T-helper 17 cell (primary cell): Measurements from ENCODE around the gene PEX11G. TPM values are rescaled to one million over a fixed set of nuclear protein-coding genes. Genes with fewer than 3 reads are reported as not detected.
A peak's percentile ranks its signal among the peaks of the same experiment; 100 is the strongest.

Experiments
- ATAC-seq: fragments of 150-1000 bp; cut with Tn5 transposase; 2 replicates; pipeline ENCODE4 v1.10.0; 2021; ENCODE audit warnings: mild to moderate bottlenecking, moderate library complexity
- DNase-seq, 3 donors: peaks; one replicate each; pipeline versions ENCODE4 v3.0.0 to v3.0.0-alpha.2; 2020 to 2021
- H3K9me3 ChIP-seq: one replicate; pipeline ENCODE4 v1.7.0; 2013; ENCODE audit warnings: low read length, mild to moderate bottlenecking; ENCODE audit not compliant: control insufficient read depth, poor library complexity, severe bottlenecking
- H3K27ac Mint-ChIP-seq: one replicate; pipeline ENCODE4 v1.8.0; 2022; ENCODE audit warnings: mild to moderate bottlenecking, moderate library complexity, mixed read lengths
- H3K27me3 Mint-ChIP-seq: one replicate; pipeline ENCODE4 v1.8.0; 2022; ENCODE audit warnings: mixed read lengths
- H3K36me3 Mint-ChIP-seq: one replicate; pipeline ENCODE4 v1.8.0; 2022; ENCODE audit warnings: low read depth, mixed read lengths
- H3K4me1 Mint-ChIP-seq: one replicate; pipeline ENCODE4 v1.8.0; 2022; ENCODE audit warnings: mild to moderate bottlenecking, mixed read lengths
- H3K4me3 Mint-ChIP-seq: one replicate; pipeline ENCODE4 v1.8.0; 2022; ENCODE audit warnings: mild to moderate bottlenecking, moderate library complexity, mixed read lengths
- total RNA-seq, 4 donors: library from RNA in 2 of 4; stranded (reverse) in 2 of 4; gene quantifications; one replicate each; pipeline ENCODE4 v1.2.3 and lab custom pipeline; 2022 to 2026

The PEX11G gene
- total RNA-seq, 2 donors from 2014 or later = not detected

- Mint-ChIP-seq H3K4me3 (no peak overlapping the region), H3K36me3 (peaks cover 3% of the 10 kb centered on the region), H3K4me1 (peaks cover 13% of the 10 kb centered on the region), H3K27ac (no peak overlapping the region), H3K27me3 (no peaks in the 10 kb centered on the region)
- no peaks in the 10 kb centered on the region for H3K9me3 ChIP-seq
- no peak for DNase-seq
- ATAC-seq = no peak
Measured at GRCh38 chr19:7526059-7526929, 37.5 kb upstream of the PEX11G start.

DNA sequence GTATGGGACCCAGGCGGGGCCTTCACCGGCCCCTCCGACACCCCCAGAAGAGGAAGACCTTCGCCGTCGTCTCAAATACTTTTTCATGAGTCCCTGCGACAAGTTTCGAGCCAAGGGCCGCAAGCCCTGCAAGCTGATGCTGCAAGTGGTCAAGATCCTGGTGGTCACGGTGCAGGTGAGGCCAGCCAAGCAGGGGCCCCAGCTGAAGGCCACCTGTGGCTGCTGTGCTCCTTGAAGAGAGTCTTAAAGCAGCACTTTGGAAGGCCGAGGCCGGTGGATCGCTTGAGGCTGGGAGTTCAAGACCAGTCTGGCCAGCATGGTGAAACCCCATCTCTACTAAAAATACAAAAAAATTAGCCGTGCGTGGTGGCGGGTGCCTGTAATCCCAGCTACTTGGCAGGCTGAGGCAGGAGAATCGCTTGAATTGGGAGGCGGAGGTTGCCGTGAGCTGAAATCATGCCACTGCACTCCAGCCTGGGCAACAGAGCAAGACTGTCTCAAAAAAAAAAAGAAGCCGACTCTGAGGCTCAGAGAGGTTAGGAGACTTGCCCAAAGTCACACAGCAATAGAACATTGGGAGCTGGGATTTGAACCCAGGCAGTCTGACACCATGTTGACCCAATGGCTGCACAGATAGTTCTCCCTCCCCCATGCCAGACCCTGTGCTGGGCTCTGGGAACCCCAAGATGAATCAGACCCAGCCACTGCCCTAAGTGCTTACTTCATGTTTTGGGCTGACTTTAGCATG is 36.3 kb upstream of the PEX11G start:
- H3K9me3 ChIP-seq = no peaks in the 10 kb centered on the region
- DNase-seq (no peak), ATAC-seq (no peak)
- Mint-ChIP-seq H3K36me3 (peaks cover 3% of the 10 kb centered on the region), H3K4me3 (no peak overlapping the region), H3K27ac (no peak overlapping the region), H3K27me3 (no peaks in the 10 kb centered on the region), H3K4me1 (peaks cover 13% of the 10 kb centered on the region)

GRCh38 chr19:7524523-7524922 is 35.7 kb upstream of the PEX11G start:
- ATAC-seq = no peak
- Mint-ChIP-seq H3K4me1 (peaks cover 13% of the 10 kb centered on the region), H3K27ac (no peak overlapping the region), H3K4me3 (no peak overlapping the region), H3K36me3 (peaks cover 3% of the 10 kb centered on the region), H3K27me3 (no peaks in the 10 kb centered on the region)
- no peak for DNase-seq
- no peaks in the 10 kb centered on the region for H3K9me3 ChIP-seq

- H3K9me3 ChIP-seq = no peaks in the 10 kb centered on the region
- H3K4me1 Mint-ChIP-seq = peaks cover 14% of the 10 kb centered on the region
- peak overlapping the region; percentile 32 for H3K27ac Mint-ChIP-seq
- no peak for DNase-seq
- ATAC-seq = no peak
- H3K27me3 Mint-ChIP-seq = no peaks in the 10 kb centered on the region
- H3K36me3 Mint-ChIP-seq = no peaks in the 10 kb centered on the region
- H3K4me3 Mint-ChIP-seq = peak overlapping the region; percentile 94
Measured at GRCh38 chr19:7522923-7523667, 34.3 kb upstream of the PEX11G start.

- peak within 1 kb of the TSS; percentile 86 for H3K27ac Mint-ChIP-seq
- H3K4me1 Mint-ChIP-seq = peaks cover 18% of the 10 kb centered on the region
- no peaks in the 10 kb centered on the region for H3K27me3 Mint-ChIP-seq
- no peaks in the 10 kb centered on the region for H3K36me3 Mint-ChIP-seq
- peak; percentile 99 to 100 (median 100) for DNase-seq
- ATAC-seq = peak; percentile 95
- H3K9me3 ChIP-seq = no peaks in the 10 kb centered on the region
- H3K4me3 Mint-ChIP-seq = peak within 1 kb of the TSS; percentile 94
Measured at GRCh38 chr19:7522072-7522922, 33.5 kb upstream of the PEX11G start, which contains the start of gene MCOLN1. TSS of gene MCOLN1 (plus strand) at chr19:7522624. CDS start at chr19:7522751, 127 bp downstream.

- ATAC-seq = no peak
- Mint-ChIP-seq H3K4me3 (peak overlapping the region; percentile 94), H3K27me3 (peaks cover 5% of the 10 kb centered on the region), H3K4me1 (peaks cover 24% of the 10 kb centered on the region), H3K36me3 (no peaks in the 10 kb centered on the region), H3K27ac (peak overlapping the region; percentile 86)
- DNase-seq = no peak
- no peaks in the 10 kb centered on the region for H3K9me3 ChIP-seq
Measured at GRCh38 chr19:7521551-7522071, 32.8 kb upstream of the PEX11G start.

DNA sequence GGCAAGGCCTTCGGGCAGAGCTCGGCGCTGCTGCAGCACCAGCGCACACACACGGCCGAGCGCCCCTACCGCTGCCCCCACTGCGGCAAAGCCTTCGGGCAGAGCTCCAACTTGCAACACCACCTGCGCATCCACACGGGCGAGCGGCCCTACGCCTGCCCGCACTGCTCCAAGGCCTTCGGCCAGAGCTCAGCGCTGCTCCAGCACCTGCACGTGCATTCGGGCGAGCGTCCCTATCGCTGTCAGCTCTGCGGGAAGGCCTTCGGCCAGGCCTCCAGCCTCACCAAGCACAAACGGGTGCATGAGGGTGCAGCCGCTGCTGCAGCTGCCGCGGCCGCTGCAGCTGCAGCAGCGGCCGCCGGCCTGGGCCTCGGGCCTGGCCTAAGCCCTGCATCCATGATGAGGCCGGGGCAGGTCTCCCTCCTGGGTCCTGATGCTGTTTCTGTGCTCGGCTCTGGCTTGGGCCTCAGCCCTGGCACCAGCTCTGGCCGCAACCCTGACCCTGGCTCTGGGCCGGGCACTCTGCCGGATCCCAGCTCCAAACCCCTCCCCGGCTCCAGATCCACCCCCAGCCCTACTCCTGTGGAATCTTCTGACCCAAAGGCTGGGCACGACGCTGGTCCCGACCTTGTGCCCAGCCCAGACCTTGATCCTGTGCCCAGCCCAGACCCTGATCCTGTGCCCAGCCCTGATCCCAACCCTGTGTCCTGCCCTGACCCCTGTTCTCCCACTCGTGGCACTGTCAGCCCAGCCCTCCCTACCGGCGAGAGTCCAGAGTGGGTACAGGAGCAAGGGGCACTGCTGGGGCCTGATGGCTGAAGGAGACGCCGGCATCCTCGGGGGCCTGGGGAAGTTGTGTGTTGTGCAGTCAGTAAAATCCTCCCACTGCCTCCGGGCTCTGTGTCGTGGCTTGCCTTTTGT is 31.6 kb upstream of the PEX11G start:
- no peak for DNase-seq
- no peak for ATAC-seq
- Mint-ChIP-seq H3K4me1 (peaks cover 29% of the 10 kb centered on the region), H3K36me3 (peaks cover 4% of the 10 kb centered on the region), H3K4me3 (no peak overlapping the region), H3K27me3 (peaks cover 10% of the 10 kb centered on the region), H3K27ac (no peak overlapping the region)
- H3K9me3 ChIP-seq = no peaks in the 10 kb centered on the region

DNA sequence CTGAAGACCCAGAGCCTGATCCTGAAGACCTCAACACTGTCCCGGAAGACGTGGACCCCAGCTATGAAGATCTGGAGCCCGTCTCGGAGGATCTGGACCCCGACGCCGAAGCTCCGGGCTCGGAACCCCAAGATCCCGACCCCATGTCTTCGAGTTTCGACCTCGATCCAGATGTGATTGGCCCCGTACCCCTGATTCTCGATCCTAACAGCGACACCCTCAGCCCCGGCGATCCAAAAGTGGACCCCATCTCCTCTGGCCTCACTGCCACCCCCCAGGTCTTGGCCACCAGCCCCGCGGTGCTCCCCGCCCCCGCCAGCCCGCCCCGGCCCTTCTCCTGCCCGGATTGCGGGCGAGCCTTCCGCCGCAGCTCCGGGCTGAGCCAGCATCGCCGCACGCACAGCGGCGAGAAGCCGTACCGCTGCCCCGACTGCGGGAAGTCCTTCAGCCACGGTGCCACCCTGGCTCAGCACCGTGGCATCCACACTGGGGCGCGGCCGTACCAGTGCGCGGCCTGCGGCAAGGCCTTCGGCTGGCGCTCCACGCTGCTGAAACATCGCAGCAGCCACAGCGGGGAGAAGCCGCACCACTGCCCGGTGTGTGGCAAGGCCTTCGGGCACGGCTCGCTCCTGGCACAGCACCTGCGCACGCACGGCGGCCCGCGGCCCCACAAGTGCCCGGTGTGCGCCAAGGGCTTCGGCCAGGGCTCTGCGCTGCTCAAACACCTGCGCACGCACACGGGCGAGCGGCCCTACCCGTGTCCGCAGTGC is 30.7 kb upstream of the PEX11G start:
- H3K4me1 Mint-ChIP-seq = peaks cover 32% of the 10 kb centered on the region
- H3K36me3 Mint-ChIP-seq = peaks cover 4% of the 10 kb centered on the region
- no peak overlapping the region for H3K4me3 Mint-ChIP-seq
- no peak overlapping the region for H3K27ac Mint-ChIP-seq
- no peaks in the 10 kb centered on the region for H3K9me3 ChIP-seq
- no peak for ATAC-seq
- H3K27me3 Mint-ChIP-seq = peaks cover 18% of the 10 kb centered on the region
- no peak for DNase-seq

- DNase-seq = no peak
- H3K4me3 Mint-ChIP-seq = peak overlapping the region; percentile 83
- H3K27ac Mint-ChIP-seq = peak overlapping the region; percentile 54
- H3K9me3 ChIP-seq = no peaks in the 10 kb centered on the region
- peaks cover 25% of the 10 kb centered on the region for H3K27me3 Mint-ChIP-seq
- peaks cover 4% of the 10 kb centered on the region for H3K36me3 Mint-ChIP-seq
- peaks cover 23% of the 10 kb centered on the region for H3K4me1 Mint-ChIP-seq
- ATAC-seq = no peak
Measured at GRCh38 chr19:7516878-7517277, 28.0 kb upstream of the PEX11G start.

GRCh38 chr19:7516333-7516732 is 27.5 kb upstream of the PEX11G start:
- DNase-seq (no peak), ATAC-seq (no peak)
- Mint-ChIP-seq H3K36me3 (peaks cover 4% of the 10 kb centered on the region), H3K27ac (peak overlapping the region; percentile 54), H3K4me3 (peak overlapping the region; percentile 83), H3K4me1 (peaks cover 21% of the 10 kb centered on the region), H3K27me3 (peaks cover 25% of the 10 kb centered on the region)
- H3K9me3 ChIP-seq = no peaks in the 10 kb centered on the region

DNA sequence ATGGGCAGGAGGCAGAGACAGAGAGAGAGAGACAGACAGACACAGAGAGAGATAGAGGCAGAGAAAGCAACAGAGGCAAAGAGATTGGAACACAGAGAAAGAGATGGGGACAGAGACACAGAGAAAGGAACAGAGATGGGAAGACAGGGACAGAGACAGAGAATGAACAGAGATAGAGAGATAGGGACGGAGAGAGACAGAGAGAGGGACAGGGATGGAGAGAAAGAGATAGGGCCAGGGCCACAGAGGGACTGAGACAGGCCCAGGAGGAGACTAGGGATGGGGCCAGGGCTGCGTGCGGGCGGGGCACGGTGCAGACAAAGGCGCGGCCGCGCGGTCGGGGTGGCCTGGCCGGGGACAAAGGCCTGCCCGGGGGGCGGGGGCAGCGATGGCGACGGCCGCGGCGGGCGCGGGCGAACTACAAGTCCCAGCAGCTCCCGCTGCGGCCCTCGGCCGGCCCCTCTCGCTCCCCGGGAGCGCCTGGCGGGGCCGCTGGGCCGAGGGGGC is 26.9 kb upstream of the PEX11G start, which contains the start of gene ZNF358:
Gene ZNF358 (plus strand): TSS at position 459 of the 507 bp plus-strand sequence. CDS start 3,140 bp downstream, outside the sequence.
- DNase-seq = no peak
- H3K27me3 Mint-ChIP-seq = peaks cover 25% of the 10 kb centered on the region
- H3K4me3 Mint-ChIP-seq = peak within 1 kb of the TSS; percentile 92
- peak; percentile 73 for ATAC-seq
- no peaks in the 10 kb centered on the region for H3K9me3 ChIP-seq
- peaks cover 21% of the 10 kb centered on the region for H3K4me1 Mint-ChIP-seq
- H3K36me3 Mint-ChIP-seq = peaks cover 4% of the 10 kb centered on the region
- H3K27ac Mint-ChIP-seq = peak within 1 kb of the TSS; percentile 60
